ENCODE measurements around the gene PBLD.

GRCh38 chr10:68235111-68235510 lies 97.6 kb downstream of the PBLD start:
- no peak for TF ChIP-seq POLR2A (IDR thresholded peaks at IDR 0.05)
- TF ChIP-seq CTCF (IDR thresholded peaks at IDR 0.05), result no peak
